ENCODE results near the gene ZNF267.

GRCh38 chr16:31833047-31833446, 40.6 kb upstream of the ZNF267 start:
- TF ChIP-seq, protein P1, sequence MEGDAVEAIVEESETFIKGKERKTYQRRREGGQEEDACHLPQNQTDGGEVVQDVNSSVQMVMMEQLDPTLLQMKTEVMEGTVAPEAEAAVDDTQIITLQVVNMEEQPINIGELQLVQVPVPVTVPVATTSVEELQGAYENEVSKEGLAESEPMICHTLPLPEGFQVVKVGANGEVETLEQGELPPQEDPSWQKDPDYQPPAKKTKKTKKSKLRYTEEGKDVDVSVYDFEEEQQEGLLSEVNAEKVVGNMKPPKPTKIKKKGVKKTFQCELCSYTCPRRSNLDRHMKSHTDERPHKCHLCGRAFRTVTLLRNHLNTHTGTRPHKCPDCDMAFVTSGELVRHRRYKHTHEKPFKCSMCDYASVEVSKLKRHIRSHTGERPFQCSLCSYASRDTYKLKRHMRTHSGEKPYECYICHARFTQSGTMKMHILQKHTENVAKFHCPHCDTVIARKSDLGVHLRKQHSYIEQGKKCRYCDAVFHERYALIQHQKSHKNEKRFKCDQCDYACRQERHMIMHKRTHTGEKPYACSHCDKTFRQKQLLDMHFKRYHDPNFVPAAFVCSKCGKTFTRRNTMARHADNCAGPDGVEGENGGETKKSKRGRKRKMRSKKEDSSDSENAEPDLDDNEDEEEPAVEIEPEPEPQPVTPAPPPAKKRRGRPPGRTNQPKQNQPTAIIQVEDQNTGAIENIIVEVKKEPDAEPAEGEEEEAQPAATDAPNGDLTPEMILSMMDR (IDR thresholded peaks at IDR 0.05): no peak
- no peak for TF ChIP-seq POLR2A (IDR thresholded peaks at IDR 0.05)

Measured in ovary (tissue), 3 donors.